ENCODE data around the gene EIF3F. TPM values are rescaled to one million over a fixed set of nuclear protein-coding genes. Genes with fewer than 3 reads are reported as not detected.
"Not testable (repeated sequence)": the region's sequence is repeated elsewhere in the genome, so short reads cannot be mapped to it uniquely, and the experiment has no call there.

EIF3F gene
- total RNA-seq, 1 experiment from 2014 or later, result 463 TPM

- no peak overlapping the region for H3K4me3 ChIP-seq (ENCODE audit: insufficient read depth, low read depth, low read length)
- DNase-seq, result no peak
- H3K36me3 ChIP-seq (replicated peaks; ENCODE audit: control insufficient read depth, insufficient read depth, low read length), result no peaks in the 10 kb centered on the region
- no peaks in the 10 kb centered on the region for H3K27me3 ChIP-seq (ENCODE audit: control insufficient read depth, insufficient read depth, low read length)
Observed at GRCh38 chr11:7973011-7973410, 14.1 kb upstream of the EIF3F start.

GRCh38 chr11:7974668-7975067 is 12.5 kb upstream of the EIF3F start:
- no peak overlapping the region for H3K4me3 ChIP-seq (ENCODE audit: insufficient read depth, low read depth, low read length)
- DNase-seq, result no peak
- H3K36me3 ChIP-seq (replicated peaks; ENCODE audit: control insufficient read depth, insufficient read depth, low read length), result no peaks in the 10 kb centered on the region
- no peaks in the 10 kb centered on the region for H3K27me3 ChIP-seq (ENCODE audit: control insufficient read depth, insufficient read depth, low read length)

- Histone ChIP-seq H3K27me3 (ENCODE audit: control insufficient read depth, insufficient read depth, low read length) (no peaks in the 10 kb centered on the region), H3K4me3 (ENCODE audit: insufficient read depth, low read depth, low read length) (no peak overlapping the region)
- no peak for DNase-seq
Observed at GRCh38 chr11:7977232-7977917, 9.8 kb upstream of the EIF3F start.

GRCh38 chr11:7981619-7982157 is 5.4 kb upstream of the EIF3F start:
- H3K36me3 ChIP-seq (replicated peaks; ENCODE audit: control insufficient read depth, insufficient read depth, low read length), result no peaks in the 10 kb centered on the region
- no peaks in the 10 kb centered on the region for H3K27me3 ChIP-seq (ENCODE audit: control insufficient read depth, insufficient read depth, low read length)
- DNase-seq, result no peak
- no peak overlapping the region for H3K4me3 ChIP-seq (ENCODE audit: insufficient read depth, low read depth, low read length)

More at GRCh38 chr11:7977232-7977917, 9.8 kb upstream of the EIF3F start:
- no peaks in the 10 kb centered on the region for H3K36me3 ChIP-seq (replicated peaks; ENCODE audit: control insufficient read depth, insufficient read depth, low read length)

GRCh38 chr11:7982582-7983119 is 4.5 kb upstream of the EIF3F start:
- H3K27me3 ChIP-seq (ENCODE audit: control insufficient read depth, insufficient read depth, low read length), result no peaks in the 10 kb centered on the region
- DNase-seq, result no peak
- H3K36me3 ChIP-seq (replicated peaks; ENCODE audit: control insufficient read depth, insufficient read depth, low read length), result no peaks in the 10 kb centered on the region
- no peak overlapping the region for H3K4me3 ChIP-seq (ENCODE audit: insufficient read depth, low read depth, low read length)

- no peak overlapping the region for H3K4me3 ChIP-seq (ENCODE audit: insufficient read depth, low read depth, low read length)
- H3K36me3 ChIP-seq (replicated peaks; ENCODE audit: control insufficient read depth, insufficient read depth, low read length), result peaks cover 3% of the 10 kb centered on the region
- no peak for DNase-seq
- no peaks in the 10 kb centered on the region for H3K27me3 ChIP-seq (ENCODE audit: control insufficient read depth, insufficient read depth, low read length)
Observed at GRCh38 chr11:7983832-7984590, 3.1 kb upstream of the EIF3F start.

GRCh38 chr11:7987560-7987883 is 385 bp downstream of the EIF3F start:
- DNase-seq; H3K27me3 ChIP-seq (ENCODE audit: control insufficient read depth, insufficient read depth, low read length): not testable (repeated sequence)
- Histone ChIP-seq H3K36me3 (replicated peaks; ENCODE audit: control insufficient read depth, insufficient read depth, low read length) (peaks cover 11% of the 10 kb centered on the region), H3K4me3 (ENCODE audit: insufficient read depth, low read depth, low read length) (peak overlapping the region; percentile 58)

- DNase-seq, result no peak
- H3K36me3 ChIP-seq (replicated peaks; ENCODE audit: control insufficient read depth, insufficient read depth, low read length), result peaks cover 44% of the 10 kb centered on the region
Observed at GRCh38 chr11:7994581-7995278, 7.6 kb downstream of the EIF3F start.

GRCh38 chr11:7999795-8000194 is 12.7 kb downstream of the EIF3F start:
- Histone ChIP-seq H3K4me3 (ENCODE audit: insufficient read depth, low read depth, low read length) (no peak overlapping the region), H3K27me3 (ENCODE audit: control insufficient read depth, insufficient read depth, low read length) (no peaks in the 10 kb centered on the region), H3K36me3 (replicated peaks; ENCODE audit: control insufficient read depth, insufficient read depth, low read length) (peaks cover 16% of the 10 kb centered on the region)
- DNase-seq, result no peak

More at GRCh38 chr11:7994581-7995278, 7.6 kb downstream of the EIF3F start:
- Histone ChIP-seq H3K4me3 (ENCODE audit: insufficient read depth, low read depth, low read length) (no peak overlapping the region), H3K27me3 (ENCODE audit: control insufficient read depth, insufficient read depth, low read length) (no peaks in the 10 kb centered on the region)

- Histone ChIP-seq H3K36me3 (replicated peaks; ENCODE audit: control insufficient read depth, insufficient read depth, low read length) (peaks cover 11% of the 10 kb centered on the region), H3K27me3 (ENCODE audit: control insufficient read depth, insufficient read depth, low read length) (no peaks in the 10 kb centered on the region), H3K4me3 (ENCODE audit: insufficient read depth, low read depth, low read length) (no peak overlapping the region)
- no peak for DNase-seq
Observed at GRCh38 chr11:8000390-8000789, 13.3 kb downstream of the EIF3F start.

GRCh38 chr11:8002676-8003075 is 15.5 kb downstream of the EIF3F start:
- H3K27me3 ChIP-seq (ENCODE audit: control insufficient read depth, insufficient read depth, low read length), result no peaks in the 10 kb centered on the region
- no peak overlapping the region for H3K4me3 ChIP-seq (ENCODE audit: insufficient read depth, low read depth, low read length)
- no peak for DNase-seq
- peaks cover 5% of the 10 kb centered on the region; the same call in 1 of the 2 replicates for H3K36me3 ChIP-seq (replicated peaks; ENCODE audit: control insufficient read depth, insufficient read depth, low read length)

GRCh38 chr11:8003187-8003586 is 16.1 kb downstream of the EIF3F start:
- no peaks in the 10 kb centered on the region for H3K27me3 ChIP-seq (ENCODE audit: control insufficient read depth, insufficient read depth, low read length)
- H3K36me3 ChIP-seq (replicated peaks; ENCODE audit: control insufficient read depth, insufficient read depth, low read length), result 0 out of 2 replicates have a peak, but pooled peaks cover 2% of the 10 kb centered on the region
- no peak for DNase-seq

GRCh38 chr11:8004008-8004407 is 16.9 kb downstream of the EIF3F start:
- Histone ChIP-seq H3K27me3 (ENCODE audit: control insufficient read depth, insufficient read depth, low read length) (no peaks in the 10 kb centered on the region), H3K36me3 (replicated peaks; ENCODE audit: control insufficient read depth, insufficient read depth, low read length) (no peaks in the 10 kb centered on the region), H3K4me3 (ENCODE audit: insufficient read depth, low read depth, low read length) (no peak overlapping the region)
- DNase-seq, result no peak

More at GRCh38 chr11:8003187-8003586, 16.1 kb downstream of the EIF3F start:
- H3K4me3 ChIP-seq (ENCODE audit: insufficient read depth, low read depth, low read length), result no peak overlapping the region

- no peaks in the 10 kb centered on the region for H3K36me3 ChIP-seq (replicated peaks; ENCODE audit: control insufficient read depth, insufficient read depth, low read length)
- no peak overlapping the region for H3K4me3 ChIP-seq (ENCODE audit: insufficient read depth, low read depth, low read length)
- no peak for DNase-seq
- no peaks in the 10 kb centered on the region for H3K27me3 ChIP-seq (ENCODE audit: control insufficient read depth, insufficient read depth, low read length)
Observed at GRCh38 chr11:8005556-8005955, 18.4 kb downstream of the EIF3F start.
